Neural progenitor cell (in vitro differentiated cells): ENCODE measurements around the gene NUBPL.

Experiments
- EZH2 ChIP-seq: fragments of 200-600 bp; sonication (generic); IDR thresholded peaks from 2 replicates; pipeline ENCODE4 v1.6.1; 2017; ENCODE audit warnings: antibody characterized with exemption, mild to moderate bottlenecking, moderate library complexity
- TF ChIP-seq, protein P1 (sequence below): fragments of 200-600 bp; sonication (generic); IDR thresholded peaks from 2 replicates; pipeline ENCODE4 v1.5.1; 2017; ENCODE audit warnings: antibody characterized with exemption, mild to moderate bottlenecking

DNA sequence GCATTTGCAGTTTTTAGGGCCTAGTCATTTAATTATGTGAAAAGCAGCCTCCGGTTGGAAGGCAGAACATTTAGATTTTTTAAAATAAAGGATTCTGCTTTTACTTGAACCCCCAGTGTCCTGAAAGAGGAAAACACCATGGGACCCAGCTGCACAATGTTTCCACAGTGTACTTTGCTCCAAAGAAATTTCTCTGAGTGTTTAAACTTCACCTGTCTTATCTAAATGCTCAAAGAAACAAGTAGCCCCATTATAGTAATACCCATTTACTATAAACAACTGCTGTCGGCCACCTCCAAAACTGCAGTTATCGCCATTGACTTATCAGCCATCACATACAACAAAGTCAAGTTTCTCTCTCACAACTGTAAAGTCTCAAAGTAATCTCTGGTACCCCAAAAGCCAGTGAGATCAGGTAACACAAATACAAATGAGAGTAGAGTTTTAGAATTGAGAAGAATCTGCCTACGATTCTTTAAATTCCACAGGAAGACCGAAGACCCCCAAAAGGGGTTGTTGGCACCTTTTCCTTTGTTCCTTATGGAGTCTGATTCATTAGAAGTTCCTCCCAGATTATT is 205.2 kb downstream of the NUBPL start:
- TF ChIP-seq, protein P1, sequence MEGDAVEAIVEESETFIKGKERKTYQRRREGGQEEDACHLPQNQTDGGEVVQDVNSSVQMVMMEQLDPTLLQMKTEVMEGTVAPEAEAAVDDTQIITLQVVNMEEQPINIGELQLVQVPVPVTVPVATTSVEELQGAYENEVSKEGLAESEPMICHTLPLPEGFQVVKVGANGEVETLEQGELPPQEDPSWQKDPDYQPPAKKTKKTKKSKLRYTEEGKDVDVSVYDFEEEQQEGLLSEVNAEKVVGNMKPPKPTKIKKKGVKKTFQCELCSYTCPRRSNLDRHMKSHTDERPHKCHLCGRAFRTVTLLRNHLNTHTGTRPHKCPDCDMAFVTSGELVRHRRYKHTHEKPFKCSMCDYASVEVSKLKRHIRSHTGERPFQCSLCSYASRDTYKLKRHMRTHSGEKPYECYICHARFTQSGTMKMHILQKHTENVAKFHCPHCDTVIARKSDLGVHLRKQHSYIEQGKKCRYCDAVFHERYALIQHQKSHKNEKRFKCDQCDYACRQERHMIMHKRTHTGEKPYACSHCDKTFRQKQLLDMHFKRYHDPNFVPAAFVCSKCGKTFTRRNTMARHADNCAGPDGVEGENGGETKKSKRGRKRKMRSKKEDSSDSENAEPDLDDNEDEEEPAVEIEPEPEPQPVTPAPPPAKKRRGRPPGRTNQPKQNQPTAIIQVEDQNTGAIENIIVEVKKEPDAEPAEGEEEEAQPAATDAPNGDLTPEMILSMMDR, result no peak
- TF ChIP-seq EZH2, result no peak
